Natural killer cell (primary cell): Measurements from ENCODE around the gene JAKMIP1. TPM values are rescaled to one million over a fixed set of nuclear protein-coding genes. Genes with fewer than 3 reads are reported as not detected.

Source experiments
- ATAC-seq, 3 donors: fragments of 150-1000 bp in 2 of 3; fragments of 200-7000 bp in 1 of 3; cut with Tn5 transposase; 1 replicate in 1 of 3; 2 replicates in 2 of 3; pipeline ENCODE4 v1.10.0; 2021; ENCODE audit warnings: mild to moderate bottlenecking in 2 of 3, moderate library complexity in 2 of 3
- DNase-seq, 2 donors: peaks; one replicate each; pipeline versions ENCODE4 v3.0.0 to v3.0.0-alpha.2; 2013 to 2021; ENCODE audit warnings: mixed read lengths in 1 of 2
- H3K27ac ChIP-seq: one replicate; pipeline ENCODE4 v1.5.1; 2013; ENCODE audit warnings: mild to moderate bottlenecking, low read length
- H3K27me3 ChIP-seq: one replicate; pipeline ENCODE4 v1.6.1; 2013; ENCODE audit warnings: low read length; ENCODE audit not compliant: control insufficient read depth, insufficient read depth
- H3K36me3 ChIP-seq: one replicate; pipeline ENCODE4 v1.6.1; 2013; ENCODE audit warnings: low read length; ENCODE audit not compliant: control insufficient read depth, insufficient read depth
- H3K4me1 ChIP-seq: one replicate; pipeline ENCODE4 v1.6.1; 2013; ENCODE audit warnings: low read length; ENCODE audit not compliant: control insufficient read depth, insufficient read depth
- H3K4me3 ChIP-seq: one replicate; pipeline ENCODE4 v1.5.1; 2013; ENCODE audit warnings: low read length
- H3K9me3 ChIP-seq: one replicate; pipeline ENCODE4 v1.6.1; 2013; ENCODE audit warnings: low read length; ENCODE audit not compliant: control insufficient read depth, insufficient read depth
- H3K27ac Mint-ChIP-seq, 2 donors: one replicate each; pipeline ENCODE4 v1.8.0; 2022; ENCODE audit warnings: mild to moderate bottlenecking in 2 of 2, mixed read lengths in 2 of 2, moderate library complexity in 1 of 2
- H3K27me3 Mint-ChIP-seq, 2 donors: one replicate each; pipeline ENCODE4 v1.8.0; 2022; ENCODE audit warnings: low read depth in 2 of 2, mixed read lengths in 2 of 2
- H3K36me3 Mint-ChIP-seq: one replicate; pipeline ENCODE4 v1.8.0; 2022; ENCODE audit warnings: mixed read lengths
- H3K4me1 Mint-ChIP-seq, 2 donors: one replicate each; pipeline ENCODE4 v1.8.0; 2022; ENCODE audit warnings: mixed read lengths in 2 of 2
- H3K4me3 Mint-ChIP-seq: one replicate; pipeline ENCODE4 v1.8.0; 2022; ENCODE audit warnings: mild to moderate bottlenecking, moderate library complexity, mixed read lengths
- H3K9me3 Mint-ChIP-seq, 2 donors: one replicate each; pipeline ENCODE4 v1.8.0; 2022; ENCODE audit warnings: mixed read lengths in 2 of 2
- CTCF ChIP-seq: fragments of 200-600 bp; IDR thresholded peaks from one replicate; pipeline ENCODE4 v1.8.0; 2022; ENCODE audit warnings: antibody characterized with exemption
- WGBS: methylation state at CpG from one replicate; pipeline ENCODE4 v1.1.7; 2013; ENCODE audit warnings: missing lambda C conversion rate; ENCODE audit not compliant: insufficient coverage; 5-methylcytosine and 5-hydroxymethylcytosine counted together
- intact Hi-C: fragments of 100-400 bp; cut with micrococcal nuclease; formaldehyde crosslinking; loops from one replicate; pipeline ENCODE4 v1.14.2; 2022
- total RNA-seq, 4 donors: library from RNA; stranded (reverse); fragments of 120-200 nt in 1 of 4; gene quantifications; one replicate each; pipeline versions ENCODE4 v1.2.3 to v1.2.4, GENCODE V29; 2013 to 2022

Gene JAKMIP1
- total RNA-seq, 3 donors from 2014 or later (not counting 1 experiment from before 2014, with no cell fraction given): 8.8 to 21.8 (median 16.4) TPM

- H3K27me3 Mint-ChIP-seq: peaks cover 10 to 34% of the 10 kb centered on the region in 2 donors
- no peaks in the 10 kb centered on the region for H3K4me1 ChIP-seq
- 82% methylated on average over 16 of the region's 16 CpGs for WGBS
These were observed 28.1 kb upstream of the JAKMIP1 start for GRCh38 chr4:6228158-6229067.

DNA sequence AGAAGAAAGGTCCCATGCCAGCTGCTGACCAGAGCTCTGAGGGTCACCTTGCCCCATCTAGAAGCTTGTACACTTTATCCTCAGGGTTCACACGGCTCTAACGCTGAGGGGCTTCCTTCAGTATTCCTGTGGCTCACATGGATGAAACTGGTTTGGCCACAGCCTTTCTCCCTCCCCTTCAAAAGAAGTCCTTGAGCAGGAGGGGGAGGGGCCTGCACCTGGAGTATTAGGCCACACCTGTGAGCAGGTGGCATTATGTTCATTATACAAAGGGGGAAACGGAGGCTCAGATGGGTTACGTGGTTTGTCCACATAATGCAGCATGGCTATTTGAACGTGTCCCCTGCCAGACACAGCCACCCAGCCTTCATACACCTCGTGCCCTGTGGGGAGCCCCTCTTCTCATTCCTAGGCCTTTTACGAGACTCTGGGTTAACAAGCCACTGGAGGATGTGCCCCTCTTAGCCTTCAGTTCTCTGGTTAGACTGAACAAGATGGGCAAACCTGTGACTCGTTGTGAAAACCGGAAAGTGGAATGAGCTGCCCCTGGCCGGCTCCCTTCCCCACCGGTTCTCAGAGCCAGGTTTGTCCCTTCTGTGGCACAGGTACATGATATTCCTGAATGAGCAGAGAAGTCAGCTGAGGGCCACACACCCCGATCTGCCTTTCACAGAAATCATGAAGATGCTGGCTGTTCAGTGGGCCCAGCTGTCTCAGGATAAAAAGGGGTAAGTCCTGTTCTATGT lies 27.2 kb upstream of the JAKMIP1 start:
- Mint-ChIP-seq H3K9me3 (no peaks in the 10 kb centered on the region), H3K36me3 (no peaks in the 10 kb centered on the region), H3K4me3 (no peak overlapping the region), H3K27me3 (peaks cover 12 to 39% of the 10 kb centered on the region in 2 donors), H3K27ac (no peak overlapping the region), H3K4me1 (no peaks in the 10 kb centered on the region)
- no peak for TF ChIP-seq CTCF
- H3K36me3 ChIP-seq: no peaks in the 10 kb centered on the region
- ATAC-seq (no peak), DNase-seq (no peak)
- no peaks in the 10 kb centered on the region for H3K4me1 ChIP-seq
- H3K27me3 ChIP-seq: peaks cover 4% of the 10 kb centered on the region
- no peak overlapping the region for H3K4me3 ChIP-seq
- 82% methylated on average over 12 of the region's 12 CpGs for WGBS
- peaks cover 2% of the 10 kb centered on the region for H3K9me3 ChIP-seq
- intact Hi-C loops: no loop called here
- no peak overlapping the region for H3K27ac ChIP-seq

More at GRCh38 chr4:6228158-6229067, 28.1 kb upstream of the JAKMIP1 start:
- Histone ChIP-seq H3K4me3 (no peak overlapping the region), H3K27me3 (no peaks in the 10 kb centered on the region), H3K36me3 (no peaks in the 10 kb centered on the region), H3K27ac (no peak overlapping the region), H3K9me3 (no peaks in the 10 kb centered on the region)
- no peak for DNase-seq
- Mint-ChIP-seq H3K4me1 (no peaks in the 10 kb centered on the region), H3K4me3 (no peak overlapping the region), H3K27ac (no peak overlapping the region), H3K36me3 (no peaks in the 10 kb centered on the region), H3K9me3 (no peaks in the 10 kb centered on the region)
- ATAC-seq: no peak
- intact Hi-C loops: no loop called here
- TF ChIP-seq CTCF: no peak

DNA sequence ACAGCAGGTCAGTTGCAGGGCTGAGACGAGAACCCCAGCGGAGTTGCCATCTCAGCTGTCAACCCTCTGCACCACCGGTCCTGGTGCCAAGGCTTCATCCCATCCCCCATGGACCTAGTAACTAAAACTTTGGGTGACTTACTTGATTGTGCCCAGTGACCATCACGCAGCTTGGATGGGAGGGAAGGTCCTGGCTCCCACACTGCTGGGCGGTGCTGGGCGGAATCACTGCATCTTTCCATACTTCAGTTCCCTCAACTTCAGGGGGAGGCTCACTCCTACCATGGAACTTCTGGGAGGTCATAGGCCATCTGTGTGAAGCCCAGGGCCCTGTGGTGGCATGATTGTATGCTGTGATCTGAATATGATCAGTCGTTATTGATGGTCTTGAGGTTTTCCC lies 26.2 kb upstream of the JAKMIP1 start:
- peaks cover 2% of the 10 kb centered on the region for H3K4me1 ChIP-seq
- intact Hi-C loops: no loop called here
- H3K4me1 Mint-ChIP-seq: no peaks in the 10 kb centered on the region
- DNase-seq (no peak), ATAC-seq (no peak)
- H3K36me3 Mint-ChIP-seq: no peaks in the 10 kb centered on the region
- peaks cover 14 to 43% of the 10 kb centered on the region in 2 donors for H3K27me3 Mint-ChIP-seq
- 84% methylated on average over 7 of the region's 7 CpGs for WGBS
- H3K27ac Mint-ChIP-seq: no peak overlapping the region
- no peaks in the 10 kb centered on the region for H3K9me3 Mint-ChIP-seq
- no peak overlapping the region for H3K4me3 Mint-ChIP-seq
- peaks cover 7% of the 10 kb centered on the region for H3K27me3 ChIP-seq
- H3K27ac ChIP-seq: no peak overlapping the region
- no peak for TF ChIP-seq CTCF
- H3K9me3 ChIP-seq: peaks cover 5% of the 10 kb centered on the region
- no peak overlapping the region for H3K4me3 ChIP-seq
- H3K36me3 ChIP-seq: no peaks in the 10 kb centered on the region
